ENCODE data around the gene CST11. TPM values are rescaled to one million over a fixed set of nuclear protein-coding genes. Genes with fewer than 3 reads are reported as not detected.

CST11 gene
- polyA plus RNA-seq, 2 of the 4 experiments (the other 2 are of a cell fraction): not detected

- TF ChIP-seq KDM5A (IDR thresholded peaks at IDR 0.05) (no peak), GATA3 (IDR thresholded peaks at IDR 0.05; ENCODE audit: borderline replicate concordance) (no peak), HOXB5 (CRISPR knock-in tag; IDR thresholded peaks at IDR 0.05) (no peak), TP53 (CRISPR knock-in tag; IDR thresholded peaks at IDR 0.05) (no peak), ZNF302 (CRISPR knock-in tag; IDR thresholded peaks at IDR 0.05) (no peak), MAFK (IDR thresholded peaks at IDR 0.05; ENCODE audit: partially characterized antibody) (no peak), JUN (IDR thresholded peaks at IDR 0.05) (no peak), CBX8 (IDR thresholded peaks at IDR 0.05) (no peak), EP300 (IDR thresholded peaks at IDR 0.05) (no peak)
- TF ChIP-seq, protein P1, sequence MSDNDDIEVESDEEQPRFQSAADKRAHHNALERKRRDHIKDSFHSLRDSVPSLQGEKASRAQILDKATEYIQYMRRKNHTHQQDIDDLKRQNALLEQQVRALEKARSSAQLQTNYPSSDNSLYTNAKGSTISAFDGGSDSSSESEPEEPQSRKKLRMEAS (IDR thresholded peaks at IDR 0.05): no peak
- TF ChIP-seq, protein P2, sequence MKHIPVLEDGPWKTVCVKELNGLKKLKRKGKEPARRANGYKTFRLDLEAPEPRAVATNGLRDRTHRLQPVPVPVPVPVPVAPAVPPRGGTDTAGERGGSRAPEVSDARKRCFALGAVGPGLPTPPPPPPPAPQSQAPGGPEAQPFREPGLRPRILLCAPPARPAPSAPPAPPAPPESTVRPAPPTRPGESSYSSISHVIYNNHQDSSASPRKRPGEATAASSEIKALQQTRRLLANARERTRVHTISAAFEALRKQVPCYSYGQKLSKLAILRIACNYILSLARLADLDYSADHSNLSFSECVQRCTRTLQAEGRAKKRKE (CRISPR knock-in tag; IDR thresholded peaks at IDR 0.05; ENCODE audit: low read depth): no peak
These were observed 33.0 kb downstream of the CST11 start (continued) for GRCh38 chr20:23419657-23419994.

DNA sequence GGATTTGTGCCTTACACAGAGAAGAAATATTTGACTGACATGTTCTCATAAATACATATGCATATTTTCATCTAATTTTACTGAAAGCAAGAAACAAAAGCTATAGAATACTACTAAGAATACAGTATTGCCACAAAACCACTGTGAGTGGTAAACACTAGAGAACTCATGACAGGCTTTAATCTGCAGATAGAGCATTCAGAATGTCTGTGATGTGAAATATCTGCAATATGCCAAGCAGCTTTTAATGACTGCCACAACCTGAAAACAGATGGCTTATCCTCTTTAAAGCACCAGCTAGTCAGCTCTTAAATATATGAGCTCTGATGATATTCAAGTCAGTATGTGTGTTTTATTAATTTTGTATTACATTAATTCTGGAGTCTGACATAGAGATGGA, 34.8 kb downstream of the CST11 start:
- Histone ChIP-seq H3K4me1 (peaks cover 10% of the 10 kb centered on the region; the same call in 2 of the 3 replicates), H3K4me3 (no peak overlapping the region), H3K4me2 (no peak overlapping the region), H3K27ac (no peak overlapping the region), H3K9me3 (no peaks in the 10 kb centered on the region)
- TF ChIP-seq HDAC2 (IDR thresholded peaks at IDR 0.05): no peak
- no peak for TF ChIP-seq ZSCAN20 (CRISPR knock-in tag; IDR thresholded peaks at IDR 0.05)
- no peak for TF ChIP-seq RFX5 (IDR thresholded peaks at IDR 0.05)
- TF ChIP-seq MAFK (IDR thresholded peaks at IDR 0.05; ENCODE audit: partially characterized antibody): no peak
- TF ChIP-seq ZC3H11A (IDR thresholded peaks at IDR 0.05): no peak
- TF ChIP-seq HEYL (CRISPR knock-in tag; IDR thresholded peaks at IDR 0.05): no peak
- no peak for TF ChIP-seq NFE2L2 (conservative IDR thresholded peaks at IDR 0.05; ENCODE audit: low read length)
- TF ChIP-seq HOXA7 (CRISPR knock-in tag; IDR thresholded peaks at IDR 0.05): no peak
- no peak for TF ChIP-seq ZNF302 (CRISPR knock-in tag; IDR thresholded peaks at IDR 0.05)
- TF ChIP-seq CBX8 (IDR thresholded peaks at IDR 0.05): no peak
- no peak for TF ChIP-seq RARB (CRISPR knock-in tag; IDR thresholded peaks at IDR 0.05)
- TF ChIP-seq BCL3 (IDR thresholded peaks at IDR 0.05): no peak
- TF ChIP-seq, protein P3, sequence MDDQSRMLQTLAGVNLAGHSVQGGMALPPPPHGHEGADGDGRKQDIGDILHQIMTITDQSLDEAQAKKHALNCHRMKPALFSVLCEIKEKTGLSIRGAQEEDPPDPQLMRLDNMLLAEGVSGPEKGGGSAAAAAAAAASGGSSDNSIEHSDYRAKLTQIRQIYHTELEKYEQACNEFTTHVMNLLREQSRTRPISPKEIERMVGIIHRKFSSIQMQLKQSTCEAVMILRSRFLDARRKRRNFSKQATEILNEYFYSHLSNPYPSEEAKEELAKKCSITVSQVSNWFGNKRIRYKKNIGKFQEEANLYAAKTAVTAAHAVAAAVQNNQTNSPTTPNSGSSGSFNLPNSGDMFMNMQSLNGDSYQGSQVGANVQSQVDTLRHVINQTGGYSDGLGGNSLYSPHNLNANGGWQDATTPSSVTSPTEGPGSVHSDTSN (IDR thresholded peaks at IDR 0.05): no peak
- TF ChIP-seq, protein P1 (IDR thresholded peaks at IDR 0.05): no peak
- TF ChIP-seq SREBF2 (IDR thresholded peaks at IDR 0.05): no peak
- TF ChIP-seq, protein P4, sequence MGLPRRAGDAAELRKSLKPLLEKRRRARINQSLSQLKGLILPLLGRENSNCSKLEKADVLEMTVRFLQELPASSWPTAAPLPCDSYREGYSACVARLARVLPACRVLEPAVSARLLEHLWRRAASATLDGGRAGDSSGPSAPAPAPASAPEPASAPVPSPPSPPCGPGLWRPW (IDR thresholded peaks at IDR 0.05): no peak
- no peak for TF ChIP-seq FOXS1 (CRISPR knock-in tag; IDR thresholded peaks at IDR 0.05)
- DNase-seq (ENCODE audit: low read depth in 1 of 2, low spot score in 1 of 2): no peak
- ChIA-PET CTCF (interaction anchor here (0.5 to 3.2 kb wide), 7 partner anchors 11 to 206 kb away, joined by 3 to 21 read pairs (median 4); no protein-coding TSS in a partner anchor), POLR2A (no interaction called here)
- peak; percentile 43 for FAIRE-seq
- ATAC-seq: no peak

Data from A549 (cell line).